Spleen (tissue), 7 donors: Measurements from ENCODE around the gene PATZ1.

Experiments used
- CTCF ChIP-seq, 11 experiments: fragments of 200-600 bp in 7 of 11; fragments of 450-650 bp in 4 of 11; sonication (generic) in 4 of 11; IDR thresholded peaks in 8 of 11; conservative IDR thresholded peaks in 3 of 11; 1 replicate in 7 of 11; 2 replicates in 4 of 11; pipeline versions ENCODE4 v1.4.0 to v1.8.0; 2016 to 2021; ENCODE audit warnings: antibody characterized with exemption in 11 of 11, inconsistent platforms in 4 of 11, mild to moderate bottlenecking in 1 of 11
- POLR2AphosphoS5 ChIP-seq, 3 donors: sonication (generic); formaldehyde crosslinking; IDR thresholded peaks; one replicate each; pipeline ENCODE4 v1.5.1; 2017; ENCODE audit warnings: antibody characterized with exemption in 3 of 3
- donor health status: DM: no; HTN: no; CAD: no; lungs with moderate emphysema.
- donor health status: DM: no; HTN: no; CAD: no.
- donor health status: DM: no; HTN: no; CAD: no.

DNA sequence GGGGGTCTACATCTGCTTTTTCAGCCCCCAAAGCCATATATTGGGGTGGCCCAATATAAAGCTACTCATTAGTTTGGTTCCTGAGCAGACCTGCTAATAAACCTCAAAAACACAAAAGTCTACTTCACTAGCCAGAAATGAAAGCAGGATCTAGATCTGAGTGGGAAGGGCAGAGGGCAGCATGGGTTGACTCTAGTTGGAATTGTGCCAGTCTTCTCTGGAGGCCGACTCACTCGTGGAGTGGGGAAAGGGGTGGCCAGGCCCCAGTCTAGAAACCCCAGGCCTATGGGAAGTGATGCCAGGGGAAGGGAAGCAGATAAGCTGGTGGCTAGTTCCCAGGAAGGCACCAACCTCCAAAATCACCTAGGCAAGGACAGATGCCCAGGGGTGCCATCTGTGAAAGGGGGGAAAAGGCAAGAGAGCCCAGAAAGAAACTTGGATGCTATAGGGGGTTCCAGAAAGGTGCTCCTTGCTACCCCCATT, 5.3 kb downstream of the PATZ1 start:
- no peak for TF ChIP-seq CTCF (IDR thresholded peaks at IDR 0.05 in 8 of 11, conservative IDR thresholded peaks at IDR 0.05 in 3 of 11)
- no peak for TF ChIP-seq POLR2AphosphoS5 (IDR thresholded peaks at IDR 0.05)
